Measurements from ENCODE around the gene NCAM1.

- TF ChIP-seq ZNF274 (IDR thresholded peaks at IDR 0.05; ENCODE audit: low read depth, low read length) (no peak), YY1 (IDR thresholded peaks at IDR 0.05; ENCODE audit: insufficient read depth, insufficient read length) (no peak), SUZ12 (IDR thresholded peaks at IDR 0.05; ENCODE audit: extremely low read depth, insufficient read depth, insufficient read length) (no peak)
These were observed 27.2 kb upstream of the NCAM1 start for GRCh38 chr11:112933970-112934369.
